HFF-Myc (cell line): ENCODE data around the gene PRM3.

ENCODE experiments used
- DNase-seq: peaks from one replicate; pipeline ENCODE4 v3.0.0-alpha.2; 2011; ENCODE audit warnings: low read depth; ENCODE audit errors: extremely low read depth
- H3K4me3 ChIP-seq: replicated peaks from 2 replicates; pipeline ENCODE4 v1.5.1; 2011; ENCODE audit warnings: low read depth, mild to moderate bottlenecking, control low read depth, low read length
- TF ChIP-seq, protein P1 (sequence below): IDR thresholded peaks from 2 replicates; pipeline ENCODE4 v1.5.1; 2012; ENCODE audit warnings: mild to moderate bottlenecking, low read depth, low read length, control low read depth; ENCODE audit errors: missing control alignments

PRM3 gene

DNA sequence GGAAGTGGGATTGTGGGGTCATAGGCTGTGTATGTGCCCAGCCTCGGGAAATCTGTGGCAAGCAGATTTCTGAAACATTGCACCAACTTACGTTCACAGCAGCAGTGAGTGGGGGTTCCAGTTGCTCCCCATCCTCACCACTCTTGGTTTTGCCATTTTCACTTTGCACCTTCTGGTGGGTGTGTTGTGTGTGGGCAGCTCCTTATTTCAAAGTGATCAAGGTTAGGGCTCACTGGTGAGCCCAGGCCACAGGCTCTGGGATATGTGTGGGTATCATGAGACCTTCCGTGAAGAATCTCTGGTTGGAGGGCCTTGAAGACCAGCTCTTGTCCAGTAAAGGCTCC is 37.2 kb upstream of the PRM3 start:
- no peak overlapping the region for H3K4me3 ChIP-seq
- no peak for DNase-seq
- TF ChIP-seq, protein P1, sequence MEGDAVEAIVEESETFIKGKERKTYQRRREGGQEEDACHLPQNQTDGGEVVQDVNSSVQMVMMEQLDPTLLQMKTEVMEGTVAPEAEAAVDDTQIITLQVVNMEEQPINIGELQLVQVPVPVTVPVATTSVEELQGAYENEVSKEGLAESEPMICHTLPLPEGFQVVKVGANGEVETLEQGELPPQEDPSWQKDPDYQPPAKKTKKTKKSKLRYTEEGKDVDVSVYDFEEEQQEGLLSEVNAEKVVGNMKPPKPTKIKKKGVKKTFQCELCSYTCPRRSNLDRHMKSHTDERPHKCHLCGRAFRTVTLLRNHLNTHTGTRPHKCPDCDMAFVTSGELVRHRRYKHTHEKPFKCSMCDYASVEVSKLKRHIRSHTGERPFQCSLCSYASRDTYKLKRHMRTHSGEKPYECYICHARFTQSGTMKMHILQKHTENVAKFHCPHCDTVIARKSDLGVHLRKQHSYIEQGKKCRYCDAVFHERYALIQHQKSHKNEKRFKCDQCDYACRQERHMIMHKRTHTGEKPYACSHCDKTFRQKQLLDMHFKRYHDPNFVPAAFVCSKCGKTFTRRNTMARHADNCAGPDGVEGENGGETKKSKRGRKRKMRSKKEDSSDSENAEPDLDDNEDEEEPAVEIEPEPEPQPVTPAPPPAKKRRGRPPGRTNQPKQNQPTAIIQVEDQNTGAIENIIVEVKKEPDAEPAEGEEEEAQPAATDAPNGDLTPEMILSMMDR, result no peak

DNA sequence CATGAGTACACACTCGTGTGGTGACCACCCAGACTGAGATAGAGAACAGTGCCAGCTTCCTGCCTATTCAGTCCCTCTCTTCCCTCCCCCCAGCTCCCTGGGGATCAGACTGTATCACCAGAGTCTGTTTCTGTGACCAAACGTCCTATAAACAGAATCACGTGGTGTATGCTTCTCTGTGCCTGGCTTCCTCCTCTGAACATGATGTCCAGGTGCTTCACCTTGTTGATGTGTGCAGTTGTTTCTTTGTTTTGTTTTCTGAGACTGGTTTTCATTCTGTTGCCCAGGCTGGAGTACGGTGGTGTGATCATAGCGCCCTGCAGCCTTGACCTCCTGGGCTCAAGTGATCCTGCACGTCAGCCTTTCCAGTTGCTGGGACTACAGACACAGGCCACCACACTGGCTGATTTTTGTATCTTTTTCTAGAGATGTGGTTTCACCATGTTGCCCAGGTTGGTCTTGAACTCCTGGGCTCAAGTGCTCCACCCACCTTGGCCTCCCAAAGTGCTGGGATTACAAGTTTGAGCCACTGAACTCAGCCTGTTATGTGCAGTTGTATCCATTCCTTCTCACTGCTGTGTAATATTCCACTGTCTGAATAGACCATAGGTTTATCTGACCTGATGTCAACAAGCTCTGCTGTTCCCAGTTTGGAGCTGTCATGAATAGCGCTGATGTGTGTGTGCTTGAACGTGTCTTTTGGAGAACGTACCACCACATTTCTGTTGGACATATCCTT is 36.6 kb upstream of the PRM3 start:
- TF ChIP-seq, protein P1, result no peak
- DNase-seq, result no peak
- no peak overlapping the region for H3K4me3 ChIP-seq

DNA sequence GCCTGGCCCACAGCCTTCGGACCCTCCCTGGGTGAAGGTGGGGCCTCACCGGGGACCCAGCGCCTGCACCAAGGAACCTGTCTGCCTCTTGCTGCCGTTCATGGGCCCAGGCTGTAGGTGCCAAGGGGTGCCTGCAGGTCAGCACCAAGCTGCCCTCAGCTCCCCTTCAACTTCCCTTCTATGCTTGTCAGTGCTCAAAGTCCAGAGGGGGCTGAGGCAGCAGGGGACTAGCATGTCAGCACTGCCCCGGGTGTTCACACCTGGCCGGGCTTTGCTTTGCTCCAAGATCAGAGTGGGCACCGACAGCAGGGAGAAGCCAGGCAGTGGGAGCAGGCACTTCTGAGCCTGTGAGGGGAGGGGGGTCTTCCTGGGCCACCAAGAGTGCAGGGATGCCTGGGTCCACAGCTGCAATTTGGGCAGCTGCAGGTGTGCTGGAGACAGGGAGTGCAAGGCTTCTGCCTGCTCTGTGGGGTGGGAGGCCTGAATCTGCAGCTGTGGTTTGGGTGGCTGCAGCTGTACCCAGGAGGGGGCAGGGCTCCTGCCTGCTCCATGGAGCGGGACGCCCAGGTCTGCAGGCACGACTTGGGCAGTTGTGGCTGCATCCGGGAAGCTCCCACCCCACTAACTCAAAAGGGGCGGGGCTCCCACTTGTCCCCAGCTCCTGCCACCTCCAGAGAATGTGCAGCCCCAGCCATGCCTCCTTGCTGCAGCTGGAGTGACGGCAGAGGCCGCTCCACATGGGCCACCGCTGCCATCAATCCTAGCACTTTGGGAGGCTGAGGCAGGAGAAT is 35.3 kb upstream of the PRM3 start:
- no peak for DNase-seq
- no peak overlapping the region for H3K4me3 ChIP-seq
- TF ChIP-seq, protein P1, result no peak

DNA sequence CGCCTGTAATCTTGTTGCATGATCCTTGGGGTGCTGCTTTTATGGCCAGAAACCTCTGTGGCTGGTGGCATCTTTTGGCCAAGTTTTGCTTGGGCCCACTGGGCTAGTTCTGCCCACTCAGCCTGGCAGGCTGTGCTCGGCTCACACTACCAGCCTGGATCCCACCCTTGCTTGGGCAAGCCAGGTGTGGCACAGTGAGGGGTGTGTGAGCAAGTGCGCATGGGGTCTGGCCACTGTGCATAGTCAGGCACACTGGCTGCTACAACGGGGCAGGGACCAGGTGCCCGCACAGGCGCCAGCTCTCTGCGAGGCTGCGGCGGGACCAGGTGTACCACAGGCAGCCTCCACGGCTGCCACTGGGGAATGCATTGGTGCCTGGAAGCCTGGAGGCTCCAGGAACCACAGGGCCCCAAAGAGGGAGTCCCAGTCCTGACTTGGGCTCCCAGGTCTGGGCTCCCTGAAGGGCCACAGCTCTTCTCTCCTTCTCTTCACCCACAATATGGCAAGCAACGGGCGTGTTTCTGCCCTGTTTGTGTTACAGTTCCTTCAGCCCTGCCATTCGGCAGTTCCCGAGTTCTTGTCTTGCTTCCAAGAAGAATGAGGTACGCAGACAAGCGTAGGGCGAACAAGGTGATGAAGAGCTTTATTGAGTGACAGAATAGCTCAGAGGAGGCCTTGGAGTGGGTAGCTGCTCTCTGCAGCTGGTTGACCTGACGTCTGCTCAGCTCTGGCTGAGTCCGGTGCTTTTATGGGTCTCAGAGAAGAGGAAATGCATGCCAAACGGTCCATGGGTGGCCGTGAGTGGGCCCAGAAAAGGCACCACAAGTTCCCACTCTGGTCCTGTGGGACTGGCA is 34.4 kb upstream of the PRM3 start:
- TF ChIP-seq, protein P1, result no peak
- no peak for DNase-seq
- H3K4me3 ChIP-seq, result no peak overlapping the region

DNA sequence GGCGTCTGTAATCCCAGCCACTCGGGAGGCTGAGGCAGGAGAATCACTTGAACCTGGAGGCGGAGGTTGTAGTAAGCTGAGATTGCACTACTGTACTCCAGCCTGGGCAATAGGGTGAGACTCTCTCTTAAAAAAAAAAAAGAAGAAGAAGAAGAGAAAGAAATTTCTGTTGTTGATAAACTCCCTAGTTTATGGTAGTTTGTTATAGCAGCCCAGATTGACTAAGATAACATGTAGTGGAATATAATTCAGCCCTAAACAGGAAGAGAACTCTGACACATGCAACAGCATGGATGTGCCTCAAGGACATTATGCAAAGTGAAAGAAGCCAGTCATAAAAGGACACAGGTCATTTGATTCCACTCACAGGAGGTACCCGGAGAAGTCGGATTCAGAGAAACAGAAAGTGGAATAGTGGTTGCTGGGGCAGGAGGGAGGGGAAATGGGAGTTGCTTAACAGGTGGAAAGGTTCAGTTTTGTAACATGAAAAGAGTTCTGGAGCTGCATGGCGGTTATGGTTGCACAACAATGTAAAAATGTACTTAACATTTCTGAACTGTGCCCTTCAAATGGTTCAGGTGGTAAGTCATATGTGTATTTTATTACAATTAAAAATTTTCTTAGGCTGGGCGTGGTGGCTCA is 33.7 kb upstream of the PRM3 start:
- no peak for DNase-seq
- TF ChIP-seq, protein P1, result no peak
- no peak overlapping the region for H3K4me3 ChIP-seq

DNA sequence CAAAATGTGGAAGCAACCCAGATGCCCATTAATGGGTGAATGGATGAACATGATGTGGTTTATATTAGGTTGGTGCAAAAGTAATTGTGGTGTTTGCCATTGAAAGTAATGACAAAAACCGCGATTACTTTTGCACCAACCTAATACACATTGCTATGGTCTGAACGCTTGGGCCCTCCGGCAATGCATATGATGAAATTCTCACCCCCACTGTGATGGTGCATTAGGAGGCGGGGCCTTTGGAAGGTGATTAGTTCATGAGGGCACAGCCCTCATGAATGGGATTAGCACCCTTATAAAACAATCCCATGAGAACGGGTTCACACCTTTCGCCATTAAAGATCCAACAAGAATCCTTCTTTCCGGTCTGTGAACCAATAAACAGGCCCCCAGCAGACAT is 33.0 kb upstream of the PRM3 start:
- TF ChIP-seq, protein P1, result no peak
- H3K4me3 ChIP-seq, result no peak overlapping the region
- no peak for DNase-seq
